ENCODE measurements around the gene ARHGAP18.

GRCh38 chr6:129678463-129678862 is 31.5 kb downstream of the ARHGAP18 start:
- TF ChIP-seq CTCF (IDR thresholded peaks at IDR 0.05) (no peak), POLR2A (IDR thresholded peaks at IDR 0.05) (no peak)
